HepG2 (cell line): Measurements from ENCODE around the gene HDHD3. TPM values are rescaled to one million over a fixed set of nuclear protein-coding genes. Genes with fewer than 3 reads are reported as not detected.

Experiments
- ARID3A ChIP-seq: IDR thresholded peaks from 2 replicates; pipeline ENCODE4 v1.6.1; 2012; ENCODE audit warnings: low read depth, low read length, improper control_type of control experiment
- DRAP1 ChIP-seq: IDR thresholded peaks from 2 replicates; pipeline ENCODE4 v1.6.1; 2016; ENCODE audit warnings: missing genetic modification reagents, missing compliant biosample characterization
- EEA1 ChIP-seq: sonication (generic); formaldehyde crosslinking; IDR thresholded peaks from 2 replicates; pipeline ENCODE4 v1.5.1; 2020; ENCODE audit warnings: mild to moderate bottlenecking, missing genetic modification reagents, borderline replicate concordance
- KDM1A ChIP-seq: IDR thresholded peaks from 2 replicates; pipeline ENCODE4 v1.6.1; 2016; ENCODE audit warnings: missing compliant biosample characterization
- NFKBIZ ChIP-seq: IDR thresholded peaks from 2 replicates; pipeline ENCODE4 v1.6.1; 2018; ENCODE audit warnings: missing genetic modification reagents, missing compliant biosample characterization
- SIN3A ChIP-seq: IDR thresholded peaks from 2 replicates; pipeline ENCODE4 v1.6.1; 2011; ENCODE audit warnings: low read depth, mild to moderate bottlenecking, control low read depth, low read length, borderline replicate concordance
- SYNCRIP ChIP-seq: fragments of 200-400 bp; formaldehyde crosslinking; IDR thresholded peaks from 2 replicates; pipeline ENCODE4 v1.6.1; 2018; ENCODE audit warnings: mild to moderate bottlenecking, low read depth, low read length; ENCODE audit not compliant: insufficient read depth
- TARDBP ChIP-seq: sonication (generic); formaldehyde crosslinking; IDR thresholded peaks from 2 replicates; pipeline ENCODE4 v1.8.0; 2022; ENCODE audit warnings: mild to moderate bottlenecking, missing genetic modification reagents
- THAP7 ChIP-seq: sonication (generic); formaldehyde crosslinking; IDR thresholded peaks from 2 replicates; pipeline ENCODE4 v1.8.1; 2023; ENCODE audit warnings: mild to moderate bottlenecking, missing genetic modification reagents
- ZBTB7A ChIP-seq: sonication (generic); formaldehyde crosslinking; IDR thresholded peaks from 2 replicates; pipeline ENCODE4 v1.8.0; 2022; ENCODE audit warnings: mild to moderate bottlenecking, missing genetic modification reagents
- ZFAT ChIP-seq: sonication (generic); formaldehyde crosslinking; conservative IDR thresholded peaks from 2 replicates; pipeline ENCODE4 v1.8.1; 2023; ENCODE audit warnings: missing genetic modification reagents, inconsistent platforms
- ZFP36L2 ChIP-seq: sonication (generic); formaldehyde crosslinking; IDR thresholded peaks from 2 replicates; pipeline ENCODE4 v1.4.0; 2020; ENCODE audit warnings: missing genetic modification reagents
- ZNF142 ChIP-seq: sonication (generic); formaldehyde crosslinking; IDR thresholded peaks from 2 replicates; pipeline ENCODE4 v1.4.0; 2020; ENCODE audit warnings: missing genetic modification reagents
- ZNF180 ChIP-seq: sonication (generic); formaldehyde crosslinking; IDR thresholded peaks from 2 replicates; pipeline ENCODE4 v1.4.0; 2020; ENCODE audit warnings: low read depth, missing genetic modification reagents, borderline replicate concordance
- ZNF510 ChIP-seq: sonication (generic); formaldehyde crosslinking; IDR thresholded peaks from 2 replicates; pipeline ENCODE4 v1.4.0; 2020; ENCODE audit warnings: low read depth, mild to moderate bottlenecking, missing genetic modification reagents
- ZNF512 ChIP-seq: sonication (generic); formaldehyde crosslinking; IDR thresholded peaks from 2 replicates; pipeline ENCODE4 v1.4.0; 2020; ENCODE audit warnings: mild to moderate bottlenecking, missing genetic modification reagents
- ZNF607 ChIP-seq: sonication (generic); formaldehyde crosslinking; IDR thresholded peaks from 2 replicates; pipeline ENCODE4 v1.5.1; 2020; ENCODE audit warnings: missing genetic modification reagents, mild to moderate bottlenecking, borderline replicate concordance
- ZSCAN20 ChIP-seq: sonication (generic); formaldehyde crosslinking; IDR thresholded peaks from 2 replicates; pipeline ENCODE4 v1.4.0; 2020; ENCODE audit warnings: missing genetic modification reagents, mild to moderate bottlenecking, borderline replicate concordance
- ZZZ3 ChIP-seq: sonication (generic); formaldehyde crosslinking; IDR thresholded peaks from 2 replicates; pipeline ENCODE4 v1.4.0; 2020; ENCODE audit warnings: missing genetic modification reagents, mild to moderate bottlenecking, borderline replicate concordance
- polyA plus RNA-seq, 8 experiments: library from polyadenylated mRNA; depleted of rRNA in 3 of 8; stranded (reverse) in 7 of 8; unstranded in 1 of 8; fragments of >200 nt; fragmentation: Illumina TruSeq in 4 of 8; extraction: Trizol in 4 of 8; gene quantifications; 2 replicates each; pipeline versions ENCODE4 v1.2.1 to v1.2.3, GENCODE V29; 2011 to 2016; ENCODE audit warnings: low read depth in 4 of 8, missing spikeins in 1 of 8, mixed read lengths in 1 of 8; ENCODE audit not compliant: insufficient read depth in 1 of 8
- total RNA-seq, 5 experiments: library from RNA; depleted of rRNA; stranded (reverse); fragments of >200 nt; fragmentation: Illumina TruSeq; extraction: Trizol; gene quantifications; 2 replicates each; pipeline ENCODE4 v1.2.3, GENCODE V29; 2016; ENCODE audit warnings: low read depth in 1 of 5

The HDHD3 gene
- total and polyA plus RNA-seq, 2 of the 13 experiments (the other 11 are each of a cell fraction or from before 2014, with no cell fraction given) = 23.1 to 38.5 TPM

- TF ChIP-seq ZZZ3 (CRISPR knock-in tag) = no peak
- no peak for TF ChIP-seq THAP7 (CRISPR knock-in tag)
- TF ChIP-seq SYNCRIP = no peak
- TF ChIP-seq KDM1A (CRISPR knock-in tag) = no peak; the same call in 1 of the 2 replicates
- TF ChIP-seq ZNF142 (CRISPR knock-in tag) = peak; percentile 68
- TF ChIP-seq NFKBIZ (CRISPR knock-in tag) = no peak
- no peak for TF ChIP-seq ZNF510
- TF ChIP-seq EEA1 (CRISPR knock-in tag) = no peak
- TF ChIP-seq ZNF607 (CRISPR knock-in tag) = 0 out of 2 replicates have a peak, but pooled peaks have one; percentile 79
- TF ChIP-seq ZBTB7A (CRISPR knock-in tag) = no peak
- no peak for TF ChIP-seq ZNF180 (CRISPR knock-in tag)
- TF ChIP-seq ARID3A = 0 out of 2 replicates have a peak, but pooled peaks have one; percentile 20
- TF ChIP-seq SIN3A = peak; percentile 86; the same call in 1 of the 2 replicates
- peak; percentile 84 for TF ChIP-seq TARDBP (CRISPR knock-in tag)
- TF ChIP-seq ZNF512 (CRISPR knock-in tag) = no peak
- peak; percentile 46; the same call in 1 of the 2 replicates for TF ChIP-seq ZSCAN20 (CRISPR knock-in tag)
- TF ChIP-seq ZFP36L2 (CRISPR knock-in tag) = no peak
- peak; percentile 84 for TF ChIP-seq DRAP1 (CRISPR knock-in tag)
- TF ChIP-seq ZFAT (CRISPR knock-in tag) = no peak
These were observed 24.4 kb upstream of the HDHD3 start, which contains the start of gene ALAD (continued) for GRCh38 chr9:113401027-113401792.
